Mesothelial cell of epicardium (in vitro differentiated cells): ENCODE results near the gene FFAR4. TPM values are rescaled to one million over a fixed set of nuclear protein-coding genes. Genes with fewer than 3 reads are reported as not detected.

Experiments
- DNase-seq, 2 experiments: peaks; one replicate each; pipeline ENCODE4 v3.0.0; 2021; ENCODE audit warnings: low spot score in 2 of 2; ENCODE audit not compliant: unreplicated experiment in 2 of 2
- H3K27ac Mint-ChIP-seq: 2 replicates; pipeline ENCODE4 v1.8.0; 2021; ENCODE audit warnings: mixed read lengths
- H3K27me3 Mint-ChIP-seq: 2 replicates; pipeline ENCODE4 v1.8.0; 2021; ENCODE audit warnings: low read depth, mixed read lengths
- H3K36me3 Mint-ChIP-seq: 2 replicates; pipeline ENCODE4 v1.8.0; 2021; ENCODE audit warnings: mixed read lengths
- H3K4me1 Mint-ChIP-seq: 2 replicates; pipeline ENCODE4 v1.8.0; 2021; ENCODE audit warnings: mixed read lengths
- H3K4me3 Mint-ChIP-seq: 2 replicates; pipeline ENCODE4 v1.8.0; 2021; ENCODE audit warnings: mild to moderate bottlenecking, moderate library complexity, mixed read lengths
- H3K9me3 Mint-ChIP-seq: 2 replicates; pipeline ENCODE4 v1.8.0; 2021; ENCODE audit warnings: mixed read lengths
- total RNA-seq: library from RNA; stranded (reverse); gene quantifications from 3 replicates; pipeline ENCODE4 v1.2.1, GENCODE V29; 2021
- TF ChIP-seq, protein P1 (sequence below): fragments of 200-600 bp; sonication (generic); IDR thresholded peaks from one replicate; pipeline ENCODE4 v1.5.0; 2021; ENCODE audit warnings: antibody characterized with exemption; ENCODE audit not compliant: unreplicated experiment

The FFAR4 gene
- total RNA-seq, 1 donor from 2014 or later: not detected

DNA sequence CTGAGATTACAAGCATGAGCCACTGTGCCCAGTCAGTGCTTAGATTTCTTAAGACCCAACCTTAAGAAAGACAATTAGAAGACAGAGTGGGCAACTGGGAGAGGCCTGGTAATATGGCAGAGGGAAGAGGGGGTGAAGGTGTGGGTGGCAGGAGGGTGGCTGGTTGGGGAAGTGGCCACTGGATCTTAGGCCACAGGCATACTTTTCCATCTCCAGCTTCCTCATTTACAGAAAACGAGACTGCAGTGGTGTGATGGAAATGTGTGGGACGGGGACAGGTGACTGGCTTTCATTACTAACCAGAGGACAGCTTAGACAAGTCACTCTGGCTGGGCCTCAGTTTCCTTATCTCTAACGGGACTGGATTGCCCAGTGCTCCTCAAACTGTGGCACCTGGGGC lies 1.0 kb upstream of the FFAR4 start:
- no peak for DNase-seq
- no peak overlapping the region for H3K4me3 Mint-ChIP-seq
- peaks cover 10% of the 10 kb centered on the region for H3K4me1 Mint-ChIP-seq
- no peaks in the 10 kb centered on the region for H3K36me3 Mint-ChIP-seq
- TF ChIP-seq, protein P1, sequence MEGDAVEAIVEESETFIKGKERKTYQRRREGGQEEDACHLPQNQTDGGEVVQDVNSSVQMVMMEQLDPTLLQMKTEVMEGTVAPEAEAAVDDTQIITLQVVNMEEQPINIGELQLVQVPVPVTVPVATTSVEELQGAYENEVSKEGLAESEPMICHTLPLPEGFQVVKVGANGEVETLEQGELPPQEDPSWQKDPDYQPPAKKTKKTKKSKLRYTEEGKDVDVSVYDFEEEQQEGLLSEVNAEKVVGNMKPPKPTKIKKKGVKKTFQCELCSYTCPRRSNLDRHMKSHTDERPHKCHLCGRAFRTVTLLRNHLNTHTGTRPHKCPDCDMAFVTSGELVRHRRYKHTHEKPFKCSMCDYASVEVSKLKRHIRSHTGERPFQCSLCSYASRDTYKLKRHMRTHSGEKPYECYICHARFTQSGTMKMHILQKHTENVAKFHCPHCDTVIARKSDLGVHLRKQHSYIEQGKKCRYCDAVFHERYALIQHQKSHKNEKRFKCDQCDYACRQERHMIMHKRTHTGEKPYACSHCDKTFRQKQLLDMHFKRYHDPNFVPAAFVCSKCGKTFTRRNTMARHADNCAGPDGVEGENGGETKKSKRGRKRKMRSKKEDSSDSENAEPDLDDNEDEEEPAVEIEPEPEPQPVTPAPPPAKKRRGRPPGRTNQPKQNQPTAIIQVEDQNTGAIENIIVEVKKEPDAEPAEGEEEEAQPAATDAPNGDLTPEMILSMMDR: no peak
- H3K27ac Mint-ChIP-seq: no peak overlapping the region
- H3K27me3 Mint-ChIP-seq: peaks cover 85% of the 10 kb centered on the region
- no peaks in the 10 kb centered on the region for H3K9me3 Mint-ChIP-seq

DNA sequence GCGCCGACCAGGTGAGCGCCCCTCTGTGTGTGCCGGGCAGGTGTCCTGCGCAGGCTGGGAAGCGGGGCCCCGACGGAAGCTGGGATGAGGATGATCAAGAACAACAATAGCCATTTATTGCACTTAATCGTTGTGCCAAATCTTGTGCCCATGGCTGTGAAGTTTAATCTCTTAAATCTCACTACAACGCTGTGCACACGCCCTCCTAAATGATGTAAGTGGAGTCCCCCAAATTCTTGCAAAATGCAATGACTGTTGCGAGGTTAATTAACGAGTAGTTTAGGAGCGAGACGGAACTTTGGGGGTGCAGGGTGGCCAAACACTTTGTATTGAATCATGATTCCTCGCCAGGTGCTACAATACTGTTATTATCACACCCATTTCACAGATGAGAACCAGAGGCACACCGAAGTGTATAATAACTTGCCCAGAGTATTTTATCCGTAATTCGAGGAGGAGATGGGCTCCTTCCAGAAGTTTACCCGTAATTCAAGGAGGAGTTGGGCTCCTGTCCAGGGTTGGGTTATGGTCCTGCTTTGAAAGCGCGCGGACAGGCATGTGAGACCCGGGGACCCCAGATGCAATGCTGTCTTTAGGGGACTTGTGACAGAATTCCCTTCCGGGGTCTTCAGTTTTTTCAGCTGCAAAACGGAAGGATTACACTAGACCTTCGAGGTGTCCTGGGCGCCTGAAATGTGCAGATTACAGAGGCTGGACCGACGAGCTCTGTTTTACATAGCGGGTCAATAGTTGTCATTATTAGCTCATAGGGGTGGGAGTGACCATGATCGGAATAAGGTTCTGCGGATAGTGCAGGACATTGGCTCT lies 1.0 kb downstream of the FFAR4 start:
- Mint-ChIP-seq H3K4me3 (peak overlapping the region; percentile 67), H3K4me1 (peaks cover 10% of the 10 kb centered on the region), H3K27ac (no peak overlapping the region), H3K36me3 (no peaks in the 10 kb centered on the region), H3K27me3 (peaks cover 94% of the 10 kb centered on the region), H3K9me3 (no peaks in the 10 kb centered on the region)
- no peak for DNase-seq
- TF ChIP-seq, protein P1: no peak

DNA sequence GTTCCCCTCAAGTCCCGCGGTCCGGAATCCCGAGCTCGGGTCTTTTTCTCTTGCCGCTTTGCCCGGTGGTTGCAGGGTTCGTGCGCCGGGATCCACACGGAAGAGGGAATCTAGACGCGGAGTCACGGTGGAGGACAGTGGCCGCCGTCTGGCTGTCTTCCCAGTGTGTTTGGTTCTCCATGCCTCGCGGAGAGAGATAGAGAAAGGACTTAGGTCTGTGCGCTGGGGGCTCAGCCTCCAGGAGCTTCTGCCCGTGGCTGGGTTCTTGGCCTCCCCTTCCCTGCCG lies 1.6 kb downstream of the FFAR4 start:
- H3K36me3 Mint-ChIP-seq: no peaks in the 10 kb centered on the region
- no peaks in the 10 kb centered on the region for H3K9me3 Mint-ChIP-seq
- no peak overlapping the region for H3K27ac Mint-ChIP-seq
- TF ChIP-seq, protein P1: no peak
- H3K4me1 Mint-ChIP-seq: peaks cover 11% of the 10 kb centered on the region
- H3K27me3 Mint-ChIP-seq: peaks cover 96% of the 10 kb centered on the region
- DNase-seq: no peak
- H3K4me3 Mint-ChIP-seq: no peak overlapping the region

DNA sequence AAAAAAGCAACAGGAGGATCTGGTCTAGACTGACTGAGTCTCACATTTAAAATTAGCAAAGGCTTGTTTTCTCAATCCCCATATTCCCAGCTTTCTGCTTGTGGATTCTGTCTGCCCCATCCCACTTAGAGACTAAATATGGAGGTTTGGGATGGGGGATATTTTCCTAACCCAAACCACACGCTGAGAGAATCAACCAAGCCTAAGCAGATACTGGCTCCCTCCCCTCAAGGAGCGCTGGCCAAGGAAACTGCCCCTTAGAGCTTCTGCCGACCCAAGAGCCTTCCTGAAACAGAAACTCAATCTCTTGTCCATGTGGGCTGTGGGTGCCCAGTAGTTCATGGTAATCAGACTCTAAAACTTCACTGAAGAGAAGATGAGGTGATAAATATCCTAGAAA lies 3.9 kb downstream of the FFAR4 start:
- no peak for DNase-seq
- Mint-ChIP-seq H3K27ac (no peak overlapping the region), H3K27me3 (peaks cover 98% of the 10 kb centered on the region), H3K4me1 (peaks cover 19% of the 10 kb centered on the region), H3K4me3 (no peak overlapping the region), H3K36me3 (no peaks in the 10 kb centered on the region), H3K9me3 (no peaks in the 10 kb centered on the region)
- TF ChIP-seq, protein P1: no peak

DNA sequence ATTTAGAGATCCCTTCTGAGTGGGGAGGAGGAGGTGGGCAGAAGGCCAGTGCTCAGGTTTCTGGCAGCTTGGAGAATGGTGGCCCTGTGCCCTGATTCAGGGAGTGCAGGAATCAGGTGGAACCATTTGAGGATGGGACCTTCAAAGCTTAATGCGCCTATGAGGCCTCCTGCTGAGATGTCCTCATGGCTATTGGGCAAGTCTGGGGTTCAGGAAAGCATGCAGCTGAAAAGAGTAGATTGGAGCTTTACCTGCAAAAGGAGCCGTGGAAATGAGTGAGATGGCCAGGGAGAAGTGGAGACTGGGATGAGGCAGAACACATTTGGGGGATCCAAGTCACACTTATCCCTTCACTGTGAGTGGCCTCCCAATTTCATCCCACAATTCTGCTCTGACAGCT lies 6.1 kb downstream of the FFAR4 start:
- no peaks in the 10 kb centered on the region for H3K36me3 Mint-ChIP-seq
- DNase-seq: no peak
- H3K27me3 Mint-ChIP-seq: peaks cover 96% of the 10 kb centered on the region
- peaks cover 10% of the 10 kb centered on the region for H3K4me1 Mint-ChIP-seq
- no peak overlapping the region for H3K4me3 Mint-ChIP-seq
- H3K27ac Mint-ChIP-seq: no peak overlapping the region
- TF ChIP-seq, protein P1: no peak
- H3K9me3 Mint-ChIP-seq: no peaks in the 10 kb centered on the region
